Stimulated activated CD8-positive, alpha-beta memory T cell treated with anti-CD3 and anti-CD28 coated beads, Interleukin-15, amount 100 ng/mL, for 4 hours (primary cell): ENCODE measurements around the gene MED26.
"Not testable (repeated sequence)": the region's sequence is repeated elsewhere in the genome, so short reads cannot be mapped to it uniquely, and the experiment has no call there.

Experiments
- DNase-seq, 2 donors: peaks; one replicate each; pipeline ENCODE4 v3.0.0-alpha.2; 2020; ENCODE audit warnings: low read depth in 2 of 2

Gene MED26

DNA sequence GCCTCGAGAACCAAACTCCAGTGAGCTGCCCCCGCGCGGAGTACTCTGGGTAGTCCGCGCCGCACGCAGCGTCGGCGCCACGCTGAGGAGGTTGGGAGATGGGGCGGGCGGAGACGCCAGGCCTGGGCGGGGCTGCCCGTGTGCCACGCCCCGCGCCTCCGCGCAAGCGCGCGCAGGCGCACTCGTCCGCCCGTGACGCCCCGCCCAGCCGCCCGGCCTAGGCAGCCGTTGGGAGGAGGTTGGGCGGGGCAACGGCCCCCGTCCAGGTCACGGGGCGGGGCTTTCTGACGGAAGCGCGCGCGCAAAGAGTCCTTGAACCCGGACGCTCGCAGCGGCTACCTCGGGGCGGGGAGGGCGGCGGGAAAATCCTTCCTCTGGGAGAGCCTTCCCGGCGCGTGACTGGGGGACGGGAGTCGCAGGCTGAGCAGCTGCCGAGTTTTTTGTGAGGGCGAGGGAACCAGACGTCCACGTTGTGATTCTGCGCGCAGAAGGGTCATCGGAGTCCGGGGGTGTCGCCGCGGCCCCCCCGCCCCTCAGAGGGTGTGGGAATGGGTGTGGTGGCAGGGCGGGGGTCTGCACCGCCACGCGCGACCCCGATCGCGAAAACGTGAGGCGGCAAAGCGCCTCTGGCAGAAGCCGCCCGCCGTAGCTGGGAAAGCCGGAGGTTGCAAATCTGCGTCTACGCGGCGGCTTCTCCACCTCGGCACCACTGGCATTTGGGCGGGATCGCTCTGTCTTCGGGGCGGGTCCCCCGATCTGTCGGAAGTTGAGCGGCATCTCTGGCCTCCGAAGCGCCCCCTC lies at the start of gene MED26:
MED26 (minus strand) TSS at position 22 of the 801 bp plus-strand sequence. CDS start 261 bp downstream, outside the sequence.
- peak; percentile 82 to 93 for DNase-seq

DNA sequence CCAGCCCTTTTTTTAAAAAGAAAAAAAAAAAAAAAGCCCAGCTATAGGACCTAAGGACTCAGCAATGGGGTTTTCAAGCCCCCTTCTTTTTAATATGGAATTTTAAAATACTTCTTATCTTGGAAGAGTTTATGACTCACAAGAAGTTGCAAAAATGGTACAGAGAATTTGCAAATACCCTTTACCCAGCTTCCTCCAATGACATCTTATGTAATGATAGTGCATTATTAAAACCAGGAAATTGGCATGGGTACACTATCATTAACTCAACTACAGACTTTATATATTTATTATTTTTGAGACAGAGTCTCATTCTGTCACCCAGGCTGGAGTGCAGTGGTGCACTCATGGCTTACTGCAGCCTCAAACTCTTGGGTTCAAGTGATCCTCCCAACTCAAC lies 49.1 kb upstream of the MED26 start:
- no peak for DNase-seq

DNA sequence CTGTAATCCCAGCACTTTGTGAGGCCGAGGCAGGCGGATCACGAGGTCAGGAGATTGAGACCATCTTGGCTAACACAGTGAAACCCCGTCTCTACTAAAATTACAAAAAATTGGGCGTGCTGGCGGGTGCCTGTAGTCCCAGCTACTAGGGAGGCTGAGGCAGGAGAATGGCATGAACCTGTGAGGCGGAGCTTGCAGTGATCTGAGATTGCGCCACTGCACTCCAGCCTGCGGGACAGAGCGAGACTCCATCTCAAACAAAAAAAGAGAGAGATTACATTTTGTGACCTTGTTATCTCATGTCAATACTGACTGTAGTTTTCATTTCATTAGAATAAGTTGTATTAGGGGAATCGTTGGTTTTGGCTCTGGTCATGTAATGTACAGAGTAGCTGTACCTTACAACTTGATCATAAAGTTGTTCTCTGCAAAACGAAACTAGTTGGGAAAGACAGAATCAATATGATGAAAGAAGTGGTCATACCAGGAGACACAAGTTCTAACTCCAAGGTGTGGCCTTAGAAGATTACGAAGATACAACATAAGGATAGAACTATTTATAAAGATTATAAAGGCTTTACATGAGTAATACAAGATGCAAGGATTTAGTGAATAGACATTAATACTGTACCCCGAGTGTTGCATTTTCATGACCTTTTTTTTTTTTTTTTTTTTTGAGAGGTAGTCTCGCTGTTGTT lies 48.2 kb upstream of the MED26 start:
- no peak for DNase-seq

GRCh38 chr19:16673839-16674238 lies 45.8 kb upstream of the MED26 start:
- DNase-seq: not testable (repeated sequence)

- DNase-seq: no peak
These were observed 45.2 kb upstream of the MED26 start for GRCh38 chr19:16673231-16673630.

DNA sequence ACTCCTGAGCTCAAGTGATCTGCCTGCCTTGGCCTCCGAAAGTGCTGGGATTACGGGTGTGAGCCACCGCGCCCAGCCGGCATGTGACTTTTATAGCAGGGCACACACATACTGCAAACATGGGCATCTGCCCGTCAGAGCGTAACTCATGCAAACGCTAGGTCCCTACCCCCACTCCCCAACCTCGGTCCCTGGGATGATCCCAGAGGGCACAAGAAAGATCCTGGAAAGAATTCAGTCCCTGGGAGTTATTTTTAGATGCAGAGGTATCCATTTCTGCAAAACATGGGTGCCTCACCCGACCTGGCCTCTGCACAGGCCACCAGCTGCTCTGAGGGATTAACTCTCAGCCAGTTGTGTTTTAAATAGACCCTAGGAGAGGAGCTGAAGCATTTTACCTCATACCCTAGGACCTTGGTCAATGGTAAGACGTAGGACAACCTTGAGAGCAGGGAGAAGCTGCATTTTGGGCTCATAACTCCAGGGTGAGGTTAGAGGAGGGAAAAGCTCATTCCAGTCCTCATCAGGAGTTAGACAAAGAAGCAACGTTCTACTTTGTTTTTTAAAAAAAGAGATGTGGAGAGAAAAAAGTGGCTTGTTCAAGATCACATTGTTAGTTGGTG lies 43.8 kb upstream of the MED26 start:
- no peak for DNase-seq

- no peak for DNase-seq
These were observed 42.3 kb upstream of the MED26 start for GRCh38 chr19:16670291-16670690.

GRCh38 chr19:16668702-16669101 lies 40.7 kb upstream of the MED26 start:
- DNase-seq: not testable (repeated sequence)

DNA sequence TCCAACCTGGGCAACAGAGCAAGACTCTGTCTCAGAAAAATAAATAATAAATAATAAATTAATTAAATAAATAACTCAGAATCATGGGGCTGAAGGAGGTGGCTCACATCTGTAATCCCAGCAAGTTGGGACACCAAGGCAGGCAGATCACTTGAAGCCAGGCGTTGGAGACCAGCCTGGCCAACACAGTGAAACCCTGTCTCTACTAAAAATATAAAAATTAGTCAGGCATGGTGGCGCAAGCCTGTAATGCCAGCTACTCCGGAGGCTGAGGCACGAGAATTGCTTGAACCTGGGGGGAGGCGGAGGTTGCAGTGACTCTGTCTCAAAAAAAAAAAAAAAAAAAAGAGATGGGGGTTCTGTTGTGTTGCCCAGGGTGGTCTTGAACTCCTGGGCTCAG lies 40.2 kb upstream of the MED26 start:
- no peak for DNase-seq

GRCh38 chr19:16661480-16662034 lies 33.6 kb upstream of the MED26 start:
- no peak for DNase-seq

- peak in 1 of 2 donors; percentile 18 for DNase-seq
These were observed 32.9 kb upstream of the MED26 start, which contains the start of gene TMEM38A for GRCh38 chr19:16660763-16661479. TMEM38A (plus strand) TSS chr19:16661139; CDS start chr19:16661218, 79 bp downstream.

DNA sequence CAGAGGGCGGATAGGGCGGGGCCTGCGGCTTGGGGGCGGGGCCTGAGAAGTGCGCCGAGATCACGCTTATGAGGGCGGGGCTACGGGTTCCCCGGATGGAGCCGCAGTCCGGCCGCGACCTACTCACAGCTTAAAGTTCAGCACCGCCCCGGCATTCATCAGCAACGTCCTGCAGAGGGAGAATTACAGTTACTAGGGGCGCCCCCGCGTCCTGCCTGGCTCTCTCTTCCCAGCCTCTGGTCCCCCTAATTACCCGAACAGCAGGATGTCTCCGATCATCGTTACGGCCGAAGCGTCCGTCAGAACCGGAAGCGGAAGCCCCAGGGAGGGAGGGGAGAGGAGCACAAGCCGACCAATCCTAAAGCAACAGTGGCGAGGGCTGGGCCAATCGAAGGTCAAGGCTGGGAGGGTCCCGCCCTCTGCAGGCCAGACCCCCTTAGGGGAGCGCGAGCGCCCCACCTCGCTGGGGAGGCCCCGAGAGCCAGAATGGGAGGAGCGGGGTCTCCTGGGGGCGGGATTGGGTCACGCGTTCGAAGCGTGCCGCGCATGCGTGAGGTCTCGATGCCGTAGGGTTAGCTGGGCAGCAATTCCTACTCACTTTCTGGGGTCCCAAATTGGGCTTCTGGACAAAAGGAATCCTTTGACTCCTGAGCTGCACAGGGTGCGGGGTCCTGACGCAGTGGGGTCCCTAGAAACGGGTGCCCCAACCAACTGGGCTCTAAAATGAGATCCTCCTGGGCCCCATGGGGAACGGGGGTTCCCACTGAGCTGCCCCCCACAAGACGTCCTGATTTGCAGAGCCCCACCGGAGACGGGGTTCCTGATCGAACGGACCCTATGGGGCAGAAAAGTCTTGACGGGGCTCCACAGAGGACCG lies 32.1 kb upstream of the MED26 start, which contains the start of gene SMIM7:
SMIM7 (minus strand) TSS at position 313 of the 877 bp plus-strand sequence; CDS start at position 279, 34 bp downstream.
- peak; percentile 97 to 99 for DNase-seq

DNA sequence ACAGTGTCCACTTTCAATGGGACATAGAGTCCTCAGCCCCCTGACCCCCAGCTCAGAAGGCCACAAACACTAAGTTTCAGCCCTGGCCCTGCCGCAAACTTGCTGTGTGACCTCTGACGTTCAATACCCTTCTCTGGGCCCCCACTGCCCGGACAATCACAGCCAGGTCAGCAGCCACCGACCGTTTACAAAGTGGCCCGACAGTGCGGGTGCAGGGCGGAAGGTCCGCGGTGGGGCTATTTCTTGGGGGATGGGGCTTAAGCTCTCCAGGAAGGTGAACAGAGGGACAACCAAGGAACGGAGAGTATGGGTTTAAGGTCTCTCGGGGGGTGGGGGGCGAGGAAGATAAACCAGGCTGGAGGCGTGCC lies 31.4 kb upstream of the MED26 start:
- no peak for DNase-seq

- DNase-seq: no peak
These were observed 29.4 kb upstream of the MED26 start for GRCh38 chr19:16657384-16657783.

- DNase-seq: no peak
These were observed 27.7 kb upstream of the MED26 start for GRCh38 chr19:16655727-16656126.

GRCh38 chr19:16654627-16655026 lies 26.6 kb upstream of the MED26 start:
- no peak for DNase-seq

GRCh38 chr19:16654140-16654539 lies 26.1 kb upstream of the MED26 start:
- DNase-seq: no peak

DNA sequence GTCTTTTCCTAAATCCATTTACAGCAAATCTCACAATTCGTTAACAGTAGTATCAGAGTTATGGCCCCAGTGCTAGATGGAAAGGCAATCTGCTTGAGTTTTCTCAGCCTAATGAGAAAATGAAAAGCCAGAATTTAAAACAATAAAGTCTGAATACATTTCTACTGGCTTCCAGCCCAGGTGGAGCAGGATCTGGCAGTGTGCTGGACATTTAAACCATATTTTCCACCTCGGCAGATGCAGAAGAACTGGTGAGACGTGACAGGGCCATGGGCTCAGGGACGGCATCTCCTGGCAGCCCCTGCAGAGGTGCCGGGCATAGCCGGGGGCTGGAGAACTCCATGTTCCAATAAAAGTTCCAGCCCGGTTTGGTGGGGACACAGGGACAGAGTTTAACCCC lies 24.9 kb upstream of the MED26 start:
- DNase-seq: no peak

GRCh38 chr19:16651421-16652188 lies 23.6 kb upstream of the MED26 start:
- not testable (repeated sequence) for DNase-seq

DNA sequence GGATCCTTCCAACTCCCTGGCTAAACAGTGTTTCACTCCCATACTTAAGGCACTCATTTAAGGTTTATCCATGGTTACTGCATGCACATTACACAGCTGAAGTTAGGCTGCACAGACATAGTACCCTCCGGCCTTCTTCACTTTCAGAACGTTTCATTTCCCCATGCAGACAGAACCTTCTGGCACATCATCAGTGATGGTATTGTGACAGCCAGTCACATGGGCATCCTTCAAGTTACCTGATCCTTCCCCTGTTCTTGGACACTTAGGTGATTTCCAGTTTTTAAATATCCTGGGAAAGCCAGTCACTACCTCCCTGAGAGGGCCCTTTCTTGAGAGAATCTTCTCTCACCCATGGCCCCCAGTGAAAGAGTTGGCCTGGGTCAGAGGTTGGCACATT lies 22.8 kb upstream of the MED26 start:
- no peak for DNase-seq
